GM12878 (cell line): ENCODE measurements around the gene CENPC. TPM values are rescaled to one million over a fixed set of nuclear protein-coding genes. Genes with fewer than 3 reads are reported as not detected.

Source experiments
- ATAC-seq: fragments of 200-7000 bp; cut with Tn5 transposase; 3 replicates; pipeline ENCODE4 v1.9.1; 2020; ENCODE audit warnings: mild to moderate bottlenecking, moderate library complexity
- BruUV-seq: library from RNA; stranded (reverse); fragments of 400-500 nt; replicated peaks from 2 replicates; lab custom pipeline; 2021; lab: Mats Ljungman, UMichigan
- CTCF ChIA-PET: fragments of 300-600 bp; sonication (Branson Sonifier 250); formaldehyde crosslinking; extraction: SDS; loops from one replicate; lab custom pipeline; 2021; ENCODE audit warnings: inconsistent platforms; lab: Yijun Ruan, JAX
- POLR2A ChIA-PET: fragments of 350-600 bp; formaldehyde crosslinking; extraction: SDS; loops from one replicate; lab custom pipeline; 2021; ENCODE audit warnings: inconsistent platforms; lab: Charles Lee
- RAD21 ChIA-PET: fragments of 300-600 bp; sonication (Branson Sonifier 250); formaldehyde crosslinking; loops from one replicate; lab custom pipeline; 2023; ENCODE audit warnings: antibody characterized with exemption; ENCODE audit not compliant: unreplicated experiment; lab: Charles Lee
- SMC1A ChIA-PET: fragments of 300-600 bp; sonication (Branson Sonifier 250); formaldehyde crosslinking; loops from one replicate; lab custom pipeline; 2023; ENCODE audit not compliant: unreplicated experiment, uncharacterized antibody; lab: Charles Lee
- DNase-seq: peaks from one replicate; pipeline ENCODE4 v3.0.0-alpha.2; 2011; ENCODE audit warnings: low read depth, low spot score
- FAIRE-seq: peaks from 3 replicates; lab custom pipeline; 2011; peaks lifted over from hg19 to GRCh38; lab: Jason Lieb, UNC
- H2AFZ ChIP-seq: 2 replicates; pipeline ENCODE4 v1.6.0; 2011; ENCODE audit warnings: low read depth, low read length, control low read depth; ENCODE audit not compliant: control insufficient read depth
- H3K27ac ChIP-seq: 2 replicates; pipeline ENCODE4 v1.5.1; 2011; ENCODE audit warnings: control low read depth; ENCODE audit not compliant: control insufficient read depth, insufficient read depth
- H3K27me3 ChIP-seq, 2 experiments: replicated peaks in 1 of 2; 2 replicates each; pipeline versions ENCODE4 v1.6.0 to v1.6.1; 2011; ENCODE audit warnings: low read length in 1 of 2; ENCODE audit not compliant: control insufficient read depth in 2 of 2, insufficient read depth in 2 of 2
- H3K36me3 ChIP-seq, 2 experiments: 2 replicates each; pipeline ENCODE4 v1.5.1; 2011; ENCODE audit warnings: low read length in 1 of 2; ENCODE audit not compliant: control insufficient read depth in 2 of 2, insufficient read depth in 2 of 2
- H3K4me1 ChIP-seq: 2 replicates; pipeline ENCODE4 v1.6.1; 2011; ENCODE audit warnings: mild to moderate bottlenecking, low read length, moderate library complexity, mixed read lengths; ENCODE audit not compliant: control insufficient read depth, insufficient read depth
- H3K4me2 ChIP-seq: 2 replicates; pipeline ENCODE4 v1.6.0; 2011; ENCODE audit warnings: control low read depth; ENCODE audit not compliant: control insufficient read depth, insufficient read depth
- H3K4me3 ChIP-seq: fragments of 200-600 bp; sonication (generic); 2 replicates; pipeline ENCODE4 v1.5.1; 2016
- H3K79me2 ChIP-seq: 2 replicates; pipeline ENCODE4 v1.6.0; 2011; ENCODE audit warnings: low read length; ENCODE audit not compliant: control insufficient read depth, insufficient read depth
- H3K9ac ChIP-seq: 2 replicates; pipeline ENCODE4 v1.8.0; 2011; ENCODE audit warnings: low read length, control low read depth, mixed read lengths; ENCODE audit not compliant: control insufficient read depth, insufficient read depth
- H3K9me3 ChIP-seq: replicated peaks from 3 replicates; pipeline ENCODE4 v1.5.1; 2011; ENCODE audit warnings: mild to moderate bottlenecking, low read length; ENCODE audit not compliant: control insufficient read depth, insufficient read depth
- H4K20me1 ChIP-seq: 2 replicates; pipeline ENCODE4 v1.6.0; 2011; ENCODE audit not compliant: control insufficient read depth, insufficient read depth
- CEBPZ ChIP-seq: fragments of 150-350 bp; IDR thresholded peaks from 2 replicates; pipeline ENCODE4 v1.6.1; 2016; ENCODE audit warnings: low read depth, low read length
- FOXM1 ChIP-seq: IDR thresholded peaks from 2 replicates; pipeline ENCODE4 v1.6.1; 2012; ENCODE audit warnings: low read depth, mild to moderate bottlenecking, inconsistent platforms, low read length, moderate library complexity
- IRF5 ChIP-seq: fragments of 450-650 bp; IDR thresholded peaks from 2 replicates; pipeline ENCODE4 v1.6.1; 2017; ENCODE audit warnings: borderline replicate concordance
- PML ChIP-seq: IDR thresholded peaks from 2 replicates; pipeline ENCODE4 v1.6.1; 2012; ENCODE audit warnings: low read length, inconsistent platforms
- RAD51 ChIP-seq: fragments of 450-650 bp; IDR thresholded peaks from 2 replicates; pipeline ENCODE4 v1.6.1; 2016; ENCODE audit warnings: moderate library complexity, mild to moderate bottlenecking, inconsistent platforms
- RB1 ChIP-seq: fragments of 450-650 bp; formaldehyde crosslinking; IDR thresholded peaks from 2 replicates; pipeline ENCODE4 v1.6.1; 2017; ENCODE audit warnings: mild to moderate bottlenecking, borderline replicate concordance
- RBBP5 ChIP-seq: fragments of 200-600 bp; sonication (generic); conservative IDR thresholded peaks from 2 replicates; pipeline ENCODE4 v1.6.1; 2016
- SIN3A ChIP-seq: IDR thresholded peaks from 2 replicates; pipeline ENCODE4 v1.6.1; 2012; ENCODE audit warnings: low read depth, low read length, improper control_type of control experiment
- SP1 ChIP-seq: IDR thresholded peaks from one replicate; pipeline ENCODE4 v1.6.1; 2011; ENCODE audit warnings: low read depth, low read length
- SUPT20H ChIP-seq: IDR thresholded peaks from 2 replicates; pipeline ENCODE4 v1.6.1; 2011; ENCODE audit warnings: low read depth, mild to moderate bottlenecking, low read length, moderate library complexity, borderline replicate concordance; ENCODE audit not compliant: control insufficient read depth
- ZNF592 ChIP-seq: fragments of 450-650 bp; IDR thresholded peaks from 2 replicates; pipeline ENCODE4 v1.6.1; 2017; ENCODE audit warnings: mild to moderate bottlenecking, moderate library complexity
- WGBS: methylation state at CpG from one replicate; pipeline ENCODE4 v1.1.6; 2016; ENCODE audit warnings: low lambda C conversion rate; ENCODE audit not compliant: insufficient replicate concordance, insufficient coverage; ENCODE audit errors: missing lambda C conversion rate; 5-methylcytosine and 5-hydroxymethylcytosine counted together
- in situ Hi-C: fragments of 300-500 bp; cut with MboI; formaldehyde crosslinking; loops from 9 replicates; pipeline ENCODE4 v1.14.3; 2018; ENCODE audit warnings: mixed read lengths
- intact Hi-C: fragments of 100-400 bp; cut with micrococcal nuclease; formaldehyde crosslinking; loops from one replicate; pipeline ENCODE4 v1.14.2; 2022; ENCODE audit not compliant: unreplicated experiment
- polyA plus RNA-seq, 11 experiments: library from polyadenylated mRNA; depleted of rRNA in 4 of 11; unstranded in 6 of 11; stranded (reverse) in 5 of 11; fragments of >200 nt; fragmentation: Nextera tagmentation in 4 of 11; fragmentation: Illumina TruSeq in 1 of 11; extraction: Ambion mirVana in 4 of 11; extraction: Trizol in 1 of 11; gene quantifications; 1 replicate in 1 of 11; 2 replicates in 10 of 11; pipeline versions ENCODE4 v1.2.1 to v1.2.3, GENCODE V29; 2011 to 2016; ENCODE audit warnings: inconsistent platforms in 2 of 11, missing spikeins in 2 of 11, low read depth in 1 of 11
- total RNA-seq, 4 experiments: library from RNA; depleted of rRNA in 3 of 4; stranded (reverse); fragments of >200 nt in 3 of 4; fragmentation: Illumina TruSeq in 1 of 4; extraction: Trizol in 1 of 4; gene quantifications; 2 replicates each; pipeline versions ENCODE4 v1.2.1 to v1.2.3, GENCODE V29; 2013 to 2021

Gene CENPC
- total and polyA plus RNA-seq, 10 of the 15 experiments (the other 5 are each of a cell fraction or from before 2014, with no cell fraction given): 13.1 to 34.9 (median 20.3) TPM

GRCh38 chr4:67437974-67438713 is 107.2 kb downstream of the CENPC start:
- Histone ChIP-seq H3K36me3 (no peaks in the 10 kb centered on the region), H3K4me3 (no peak overlapping the region), H2AFZ (no peak overlapping the region), H3K27me3 (no peaks in the 10 kb centered on the region), H3K9me3 (no peaks in the 10 kb centered on the region), H3K79me2 (no peaks in the 10 kb centered on the region), H3K27ac (no peak overlapping the region), H3K4me2 (no peak overlapping the region), H3K9ac (no peak overlapping the region), H4K20me1 (no peaks in the 10 kb centered on the region), H3K4me1 (no peaks in the 10 kb centered on the region)
- FAIRE-seq: no peak
- WGBS: 87% methylated on average over 2 of the region's 2 CpGs
- POLR2A ChIA-PET: no interaction called here
- intact Hi-C loops (no loop called here), in situ Hi-C loops (no loop called here)
- RAD21 ChIA-PET: no interaction called here
- ATAC-seq: no peak
- BruUV-seq: no TSS peak
- DNase-seq: no peak
- SMC1A ChIA-PET: no interaction called here
- CTCF ChIA-PET: interaction anchor here (0.6 kb wide), 1 partner anchor 17 kb away, joined by 3 read pairs; no protein-coding TSS in a partner anchor
- TF ChIP-seq PML: no peak
- TF ChIP-seq CEBPZ: no peak
- TF ChIP-seq SP1: no peak
- TF ChIP-seq SUPT20H: no peak
- no peak for TF ChIP-seq FOXM1
- TF ChIP-seq RB1: no peak
- no peak for TF ChIP-seq IRF5
- TF ChIP-seq ZNF592: no peak
- no peak for TF ChIP-seq RAD51
- no peak for TF ChIP-seq SIN3A
- TF ChIP-seq RBBP5: no peak
